ENCODE results near the gene USP13.

DNA sequence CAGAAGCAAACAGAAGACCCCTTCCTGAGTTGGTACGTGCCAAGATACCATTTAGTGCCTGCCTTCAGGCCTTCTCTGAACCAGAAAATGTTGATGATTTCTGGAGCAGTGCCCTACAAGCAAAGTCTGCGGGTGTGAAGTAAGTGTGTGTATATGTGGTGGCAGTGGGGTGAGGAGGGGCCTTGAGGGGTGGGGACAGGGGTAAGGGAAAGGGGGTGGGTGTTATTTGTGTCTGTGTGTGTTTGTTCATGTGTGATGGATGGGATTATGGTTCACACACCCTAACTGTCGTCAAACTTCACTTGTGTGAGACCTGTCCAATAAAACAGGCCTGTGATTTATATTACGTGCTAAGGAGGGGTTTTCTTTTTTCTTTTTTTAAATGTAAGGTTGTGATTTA lies 92.2 kb downstream of the USP13 start:
- TF ChIP-seq, protein P1, sequence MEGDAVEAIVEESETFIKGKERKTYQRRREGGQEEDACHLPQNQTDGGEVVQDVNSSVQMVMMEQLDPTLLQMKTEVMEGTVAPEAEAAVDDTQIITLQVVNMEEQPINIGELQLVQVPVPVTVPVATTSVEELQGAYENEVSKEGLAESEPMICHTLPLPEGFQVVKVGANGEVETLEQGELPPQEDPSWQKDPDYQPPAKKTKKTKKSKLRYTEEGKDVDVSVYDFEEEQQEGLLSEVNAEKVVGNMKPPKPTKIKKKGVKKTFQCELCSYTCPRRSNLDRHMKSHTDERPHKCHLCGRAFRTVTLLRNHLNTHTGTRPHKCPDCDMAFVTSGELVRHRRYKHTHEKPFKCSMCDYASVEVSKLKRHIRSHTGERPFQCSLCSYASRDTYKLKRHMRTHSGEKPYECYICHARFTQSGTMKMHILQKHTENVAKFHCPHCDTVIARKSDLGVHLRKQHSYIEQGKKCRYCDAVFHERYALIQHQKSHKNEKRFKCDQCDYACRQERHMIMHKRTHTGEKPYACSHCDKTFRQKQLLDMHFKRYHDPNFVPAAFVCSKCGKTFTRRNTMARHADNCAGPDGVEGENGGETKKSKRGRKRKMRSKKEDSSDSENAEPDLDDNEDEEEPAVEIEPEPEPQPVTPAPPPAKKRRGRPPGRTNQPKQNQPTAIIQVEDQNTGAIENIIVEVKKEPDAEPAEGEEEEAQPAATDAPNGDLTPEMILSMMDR (conservative IDR thresholded peaks at IDR 0.05; ENCODE audit: low read depth, low read length), result no peak
- TF ChIP-seq EZH2 (IDR thresholded peaks at IDR 0.05; ENCODE audit: borderline replicate concordance, low read depth, low read length, poor library complexity, severe bottlenecking), result no peak
